Astrocyte (in vitro differentiated cells and primary cell): ENCODE results near the gene FSIP1. TPM values are rescaled to one million over a fixed set of nuclear protein-coding genes. Genes with fewer than 3 reads are reported as not detected.

Source experiments
- total RNA-seq: library from RNA; stranded (reverse); gene quantifications from 2 replicates; pipeline ENCODE4 v1.2.1, GENCODE V29; 2021

FSIP1 gene
- total RNA-seq, 1 donor from 2014 or later: 0.77 TPM

Other genes starting within 250 kb of the FSIP1 start
- 720 and 820 TPM in 2 replicates for gene THBS1, start 201.8 kb downstream of the FSIP1 start, total RNA-seq
- 33.5 and 35.4 TPM in 2 replicates for gene GPR176, start 137.4 kb upstream of the FSIP1 start, total RNA-seq
- gene EIF2AK4, start 151.3 kb upstream of the FSIP1 start, total RNA-seq: 80.3 and 91.1 TPM in 2 replicates